GM12878 (cell line): Measurements from ENCODE around the gene FGFBP1.

Source experiments
- EP300 ChIP-seq, 2 experiments: fragments of 150-350 bp in 1 of 2; IDR thresholded peaks; 2 replicates each; pipeline ENCODE4 v1.6.1; 2011 to 2012; ENCODE audit warnings: low read depth in 2 of 2, low read length in 2 of 2, borderline replicate concordance in 1 of 2, improper control_type of control experiment in 1 of 2, inconsistent platforms in 1 of 2; ENCODE audit not compliant: control insufficient read depth in 1 of 2
- HDAC2 ChIP-seq: fragments of 200-600 bp; sonication (generic); IDR thresholded peaks from 2 replicates; pipeline ENCODE4 v1.6.1; 2017
- MYC ChIP-seq: IDR thresholded peaks from 2 replicates; pipeline ENCODE4 v1.6.1; 2011; ENCODE audit warnings: mild to moderate bottlenecking, low read length, moderate library complexity, inconsistent platforms; ENCODE audit not compliant: insufficient read depth, insufficient replicate concordance, insufficient read length, severe bottlenecking
- STAT3 ChIP-seq: IDR thresholded peaks from 2 replicates; pipeline ENCODE4 v1.6.1; 2011; ENCODE audit warnings: low read depth, low read length, improper control_type of control experiment
- TF ChIP-seq, protein P1 (sequence below): fragments of 450-650 bp; IDR thresholded peaks from 2 replicates; pipeline ENCODE4 v1.6.1; 2018; ENCODE audit warnings: borderline replicate concordance, mild to moderate bottlenecking; ENCODE audit not compliant: partially characterized antibody
- TF ChIP-seq, protein P2 (sequence below): fragments of 450-650 bp; IDR thresholded peaks from 2 replicates; pipeline ENCODE4 v1.6.1; 2014; ENCODE audit warnings: mild to moderate bottlenecking
- TF ChIP-seq, protein P3 (sequence below), 3 experiments: IDR thresholded peaks in 2 of 3; conservative IDR thresholded peaks in 1 of 3; 2 replicates each; pipeline ENCODE4 v1.5.1; 2011; ENCODE audit warnings: low read depth in 3 of 3, low read length in 3 of 3, mild to moderate bottlenecking in 3 of 3, control low read depth in 2 of 3, moderate library complexity in 2 of 3, inconsistent platforms in 1 of 3, mixed read lengths in 1 of 3; ENCODE audit not compliant: control insufficient read depth in 2 of 3, insufficient read depth in 1 of 3; ENCODE audit errors: extremely low read depth in 1 of 3

DNA sequence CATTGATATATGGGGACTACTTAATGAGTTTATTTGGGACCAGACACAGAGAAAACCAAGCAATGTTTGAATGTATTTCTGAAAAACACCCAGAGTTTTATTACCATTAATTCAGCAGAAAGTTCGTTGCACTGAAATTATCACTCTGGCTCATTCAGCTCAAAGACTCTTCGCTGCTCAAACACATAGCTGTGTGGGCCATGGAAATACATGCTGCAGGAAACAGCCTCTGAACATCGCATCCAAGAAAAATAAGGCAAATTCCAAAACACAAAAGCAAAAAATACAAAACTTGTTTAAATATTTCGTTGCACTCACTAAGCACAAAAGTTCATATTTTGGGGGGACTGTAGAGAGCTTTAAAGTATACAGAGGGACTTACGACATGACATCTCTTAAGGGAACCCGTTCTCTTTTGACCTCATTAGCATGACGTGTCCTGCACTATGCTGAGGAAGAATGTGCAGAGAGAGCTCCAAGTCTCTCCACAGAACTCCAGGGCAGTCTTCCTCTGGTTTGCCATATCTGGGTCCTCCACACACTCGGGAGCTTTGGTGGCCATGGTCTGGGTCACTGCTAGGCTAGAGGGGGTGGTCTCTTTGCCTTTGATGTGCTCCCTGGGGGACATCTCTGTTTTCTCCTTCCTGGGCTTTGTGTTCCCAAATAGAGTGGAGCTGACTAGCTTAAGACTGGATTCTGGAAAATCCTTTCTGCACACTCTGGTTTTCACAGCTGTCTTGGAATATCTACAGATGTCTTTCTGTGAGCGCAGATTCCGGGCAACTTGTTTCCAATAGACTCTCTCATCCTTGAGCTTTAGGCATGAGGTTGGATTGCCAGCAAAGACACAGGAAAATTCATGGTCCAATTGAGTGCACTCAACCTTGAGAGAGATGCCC, 2.8 kb downstream of the FGFBP1 start:
- TF ChIP-seq STAT3 = no peak
- TF ChIP-seq, protein P1, sequence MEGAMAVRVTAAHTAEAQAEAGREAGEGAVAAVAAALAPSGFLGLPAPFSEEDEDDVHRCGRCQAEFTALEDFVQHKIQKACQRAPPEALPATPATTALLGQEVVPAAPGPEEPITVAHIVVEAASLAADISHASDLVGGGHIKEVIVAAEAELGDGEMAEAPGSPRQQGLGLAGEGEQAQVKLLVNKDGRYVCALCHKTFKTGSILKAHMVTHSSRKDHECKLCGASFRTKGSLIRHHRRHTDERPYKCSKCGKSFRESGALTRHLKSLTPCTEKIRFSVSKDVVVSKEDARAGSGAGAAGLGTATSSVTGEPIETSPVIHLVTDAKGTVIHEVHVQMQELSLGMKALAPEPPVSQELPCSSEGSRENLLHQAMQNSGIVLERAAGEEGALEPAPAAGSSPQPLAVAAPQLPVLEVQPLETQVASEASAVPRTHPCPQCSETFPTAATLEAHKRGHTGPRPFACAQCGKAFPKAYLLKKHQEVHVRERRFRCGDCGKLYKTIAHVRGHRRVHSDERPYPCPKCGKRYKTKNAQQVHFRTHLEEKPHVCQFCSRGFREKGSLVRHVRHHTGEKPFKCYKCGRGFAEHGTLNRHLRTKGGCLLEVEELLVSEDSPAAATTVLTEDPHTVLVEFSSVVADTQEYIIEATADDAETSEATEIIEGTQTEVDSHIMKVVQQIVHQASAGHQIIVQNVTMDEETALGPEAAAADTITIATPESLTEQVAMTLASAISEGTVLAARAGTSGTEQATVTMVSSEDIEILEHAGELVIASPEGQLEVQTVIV = no peak
- TF ChIP-seq, protein P2, sequence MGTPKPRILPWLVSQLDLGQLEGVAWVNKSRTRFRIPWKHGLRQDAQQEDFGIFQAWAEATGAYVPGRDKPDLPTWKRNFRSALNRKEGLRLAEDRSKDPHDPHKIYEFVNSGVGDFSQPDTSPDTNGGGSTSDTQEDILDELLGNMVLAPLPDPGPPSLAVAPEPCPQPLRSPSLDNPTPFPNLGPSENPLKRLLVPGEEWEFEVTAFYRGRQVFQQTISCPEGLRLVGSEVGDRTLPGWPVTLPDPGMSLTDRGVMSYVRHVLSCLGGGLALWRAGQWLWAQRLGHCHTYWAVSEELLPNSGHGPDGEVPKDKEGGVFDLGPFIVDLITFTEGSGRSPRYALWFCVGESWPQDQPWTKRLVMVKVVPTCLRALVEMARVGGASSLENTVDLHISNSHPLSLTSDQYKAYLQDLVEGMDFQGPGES = no peak
- TF ChIP-seq MYC = no peak
- TF ChIP-seq, protein P3, sequence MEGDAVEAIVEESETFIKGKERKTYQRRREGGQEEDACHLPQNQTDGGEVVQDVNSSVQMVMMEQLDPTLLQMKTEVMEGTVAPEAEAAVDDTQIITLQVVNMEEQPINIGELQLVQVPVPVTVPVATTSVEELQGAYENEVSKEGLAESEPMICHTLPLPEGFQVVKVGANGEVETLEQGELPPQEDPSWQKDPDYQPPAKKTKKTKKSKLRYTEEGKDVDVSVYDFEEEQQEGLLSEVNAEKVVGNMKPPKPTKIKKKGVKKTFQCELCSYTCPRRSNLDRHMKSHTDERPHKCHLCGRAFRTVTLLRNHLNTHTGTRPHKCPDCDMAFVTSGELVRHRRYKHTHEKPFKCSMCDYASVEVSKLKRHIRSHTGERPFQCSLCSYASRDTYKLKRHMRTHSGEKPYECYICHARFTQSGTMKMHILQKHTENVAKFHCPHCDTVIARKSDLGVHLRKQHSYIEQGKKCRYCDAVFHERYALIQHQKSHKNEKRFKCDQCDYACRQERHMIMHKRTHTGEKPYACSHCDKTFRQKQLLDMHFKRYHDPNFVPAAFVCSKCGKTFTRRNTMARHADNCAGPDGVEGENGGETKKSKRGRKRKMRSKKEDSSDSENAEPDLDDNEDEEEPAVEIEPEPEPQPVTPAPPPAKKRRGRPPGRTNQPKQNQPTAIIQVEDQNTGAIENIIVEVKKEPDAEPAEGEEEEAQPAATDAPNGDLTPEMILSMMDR (IDR thresholded peaks at IDR 0.05 in 2 of 3, conservative IDR thresholded peaks at IDR 0.05 in 1 of 3; ENCODE audit: control insufficient read depth in 2 of 3, extremely low read depth in 1 of 3, insufficient read depth in 1 of 3, low read depth in 3 of 3, low read length in 3 of 3) = no peak
- no peak for TF ChIP-seq HDAC2
- no peak for TF ChIP-seq EP300 (IDR thresholded peaks at IDR 0.05; ENCODE audit: borderline replicate concordance in 1 of 2, control insufficient read depth in 1 of 2, low read depth in 2 of 2, low read length in 2 of 2)
